ENCODE measurements around the gene AOAH.
"Not testable (repeated sequence)": the region's sequence is repeated elsewhere in the genome, so short reads cannot be mapped to it uniquely, and the experiment has no call there.

The AOAH gene

GRCh38 chr7:36654436-36654835 lies 69.9 kb downstream of the AOAH start:
- no peak for DNase-seq

- no peak for DNase-seq
Observed at GRCh38 chr7:36653663-36654355, 70.5 kb downstream of the AOAH start.

- no peak for DNase-seq
Observed at GRCh38 chr7:36653008-36653662, 71.2 kb downstream of the AOAH start.

- no peak for DNase-seq
Observed at GRCh38 chr7:36652431-36652830, 71.9 kb downstream of the AOAH start.

GRCh38 chr7:36651404-36651803 lies 72.9 kb downstream of the AOAH start:
- no peak for DNase-seq

GRCh38 chr7:36650766-36651312 lies 73.5 kb downstream of the AOAH start:
- DNase-seq, result no peak

GRCh38 chr7:36650320-36650719 lies 74.0 kb downstream of the AOAH start:
- no peak for DNase-seq

GRCh38 chr7:36649319-36649718 lies 75.0 kb downstream of the AOAH start:
- not testable (repeated sequence) for DNase-seq

- DNase-seq, result no peak
Observed at GRCh38 chr7:36648441-36648840, 75.9 kb downstream of the AOAH start.

- DNase-seq, result no peak
Observed at GRCh38 chr7:36644625-36645422, 79.5 kb downstream of the AOAH start.

- DNase-seq, result no peak
Observed at GRCh38 chr7:36642414-36642813, 81.9 kb downstream of the AOAH start.

- no peak for DNase-seq
Observed at GRCh38 chr7:36642010-36642409, 82.3 kb downstream of the AOAH start.

- DNase-seq, result no peak
Observed at GRCh38 chr7:36640682-36641081, 83.6 kb downstream of the AOAH start.

- DNase-seq, result no peak
Observed at GRCh38 chr7:36639826-36640225, 84.5 kb downstream of the AOAH start.

GRCh38 chr7:36638586-36639263 lies 85.6 kb downstream of the AOAH start:
- DNase-seq, result no peak

- DNase-seq, result no peak
Observed at GRCh38 chr7:36638140-36638539, 86.2 kb downstream of the AOAH start.

GRCh38 chr7:36637417-36637816 lies 86.9 kb downstream of the AOAH start:
- no peak for DNase-seq

GRCh38 chr7:36636126-36636525 lies 88.2 kb downstream of the AOAH start:
- DNase-seq, result no peak

GRCh38 chr7:36635091-36635490 lies 89.2 kb downstream of the AOAH start:
- no peak for DNase-seq

GRCh38 chr7:36633377-36633776 lies 90.9 kb downstream of the AOAH start:
- DNase-seq, result no peak

- no peak for DNase-seq
Observed at GRCh38 chr7:36630112-36630650, 94.1 kb downstream of the AOAH start.

GRCh38 chr7:36629351-36629750 lies 94.9 kb downstream of the AOAH start:
- no peak for DNase-seq

- DNase-seq, result no peak
Observed at GRCh38 chr7:36627836-36628235, 96.5 kb downstream of the AOAH start.
